Urothelium cell line (cell line): Measurements from ENCODE around the gene RNU6-9.

Experiments
- DNase-seq: peaks from one replicate; pipeline ENCODE4 v3.0.0; 2011; ENCODE audit warnings: low spot score, mixed read lengths
- FAIRE-seq: peaks from 2 replicates; lab custom pipeline; 2011; peaks lifted over from hg19 to GRCh38; lab: Jason Lieb, UNC

RNU6-9 gene

DNA sequence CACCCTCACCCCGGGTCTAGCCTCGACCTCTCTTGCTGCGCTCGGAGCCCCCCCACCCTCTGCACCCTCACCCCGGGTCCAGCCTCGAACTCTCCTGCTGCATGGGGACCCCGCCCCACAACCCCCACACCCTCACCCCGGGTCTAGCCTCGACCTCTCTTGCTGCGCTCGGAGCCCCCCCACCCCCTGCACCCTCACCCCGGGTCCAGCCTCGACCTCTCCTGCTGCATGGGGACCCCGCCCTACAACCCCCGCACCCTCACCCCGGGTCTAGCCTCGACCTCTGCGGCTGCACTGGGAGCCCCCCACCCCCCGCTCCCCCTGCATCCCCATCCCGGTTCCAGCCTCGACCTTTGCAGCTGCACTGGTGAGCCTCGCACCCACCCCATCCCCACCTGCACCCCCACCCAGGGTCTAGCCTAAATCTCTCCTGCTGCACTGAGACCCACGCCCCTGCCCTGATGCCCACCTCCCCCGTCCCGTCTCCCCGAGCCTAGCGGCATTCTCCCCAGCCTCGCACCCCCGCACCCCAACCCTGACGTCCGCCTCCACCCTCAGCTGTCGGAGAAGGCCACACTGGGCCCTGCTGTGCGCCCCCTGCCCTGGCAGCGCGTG lies 32.0 kb upstream of the RNU6-9 start:
- DNase-seq (no peak), FAIRE-seq (no peak)

DNA sequence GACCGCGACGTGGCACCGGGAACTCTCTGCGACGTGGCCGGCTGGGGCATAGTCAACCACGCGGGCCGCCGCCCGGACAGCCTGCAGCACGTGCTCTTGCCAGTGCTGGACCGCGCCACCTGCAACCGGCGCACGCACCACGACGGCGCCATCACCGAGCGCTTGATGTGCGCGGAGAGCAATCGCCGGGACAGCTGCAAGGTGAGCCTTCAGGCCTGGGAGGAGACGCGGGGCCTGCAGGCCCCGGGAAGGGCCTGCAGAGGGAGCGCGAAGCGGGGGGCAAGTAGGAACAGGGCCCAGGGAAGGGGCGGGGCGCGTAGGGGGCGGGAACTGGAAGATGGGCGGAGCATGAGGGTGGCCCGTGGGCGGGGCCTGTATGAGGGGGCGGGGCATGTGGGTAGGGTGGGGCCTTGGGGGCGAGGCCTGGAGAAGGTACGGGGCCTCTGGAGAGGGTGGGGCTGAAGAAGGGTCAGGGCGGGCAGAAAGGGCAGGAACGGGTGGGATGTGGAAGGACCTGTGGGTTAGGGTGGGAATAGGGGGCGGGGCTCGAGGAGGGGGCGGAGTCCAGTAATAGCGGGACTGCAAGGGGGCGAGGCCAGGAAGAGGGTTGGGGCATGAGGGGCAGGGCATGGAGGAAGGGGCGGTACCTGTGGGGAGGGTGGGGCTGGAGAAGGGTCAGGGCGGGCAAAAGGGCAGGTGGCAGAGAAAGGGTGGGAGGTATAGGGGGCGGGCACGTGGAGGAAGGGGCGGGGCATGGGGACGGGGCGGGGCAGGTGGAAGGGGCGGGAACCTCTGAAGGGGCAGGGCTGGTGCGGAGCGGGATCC lies 31.3 kb upstream of the RNU6-9 start:
- DNase-seq: peak; percentile 39
- no peak for FAIRE-seq

- peak; percentile 21 for DNase-seq
- FAIRE-seq: no peak
These were observed 30.5 kb upstream of the RNU6-9 start for GRCh38 chr19:862581-863314.

DNA sequence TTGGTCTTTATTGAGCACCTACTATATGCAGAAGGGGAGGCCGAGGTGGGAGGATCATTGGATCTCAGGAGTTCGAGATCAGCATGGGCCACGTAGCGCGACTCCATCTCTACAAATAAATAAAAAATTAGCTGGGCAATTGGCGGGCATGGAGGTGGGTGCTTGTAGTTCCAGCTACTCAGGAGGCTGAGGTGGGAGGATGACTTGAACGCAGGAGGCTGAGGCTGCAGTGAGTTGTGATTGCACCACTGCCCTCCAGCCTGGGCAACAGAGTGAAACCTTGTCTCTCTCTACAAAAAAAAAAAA lies 30.0 kb upstream of the RNU6-9 start:
- FAIRE-seq: no peak
- DNase-seq: no peak

DNA sequence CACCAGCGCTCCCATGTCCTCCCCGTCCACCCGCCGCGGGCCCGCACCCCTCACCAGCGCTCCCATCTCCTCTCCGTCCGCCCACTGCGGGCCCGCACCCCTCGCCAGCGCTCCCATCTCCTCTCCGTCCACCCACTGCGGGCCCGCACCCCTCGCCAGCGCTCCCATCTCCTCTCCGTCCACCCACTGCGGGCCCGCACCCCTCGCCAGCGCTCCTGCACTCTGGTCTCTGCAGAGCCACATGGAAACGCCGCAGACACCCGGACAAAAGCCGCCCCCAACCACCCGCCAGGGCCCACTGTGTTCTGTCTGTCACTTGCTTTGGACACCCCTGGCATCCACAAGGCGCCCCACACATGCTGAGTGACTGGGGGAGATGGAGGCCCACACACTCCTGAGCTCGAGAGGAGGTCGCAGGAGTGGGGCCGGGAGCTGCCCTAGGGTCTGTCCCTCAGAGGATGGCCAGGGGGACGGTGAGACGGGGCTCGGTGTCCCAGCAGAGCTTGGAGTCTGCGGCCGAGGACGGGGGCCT lies 26.4 kb upstream of the RNU6-9 start:
- DNase-seq (no peak), FAIRE-seq (no peak)

DNA sequence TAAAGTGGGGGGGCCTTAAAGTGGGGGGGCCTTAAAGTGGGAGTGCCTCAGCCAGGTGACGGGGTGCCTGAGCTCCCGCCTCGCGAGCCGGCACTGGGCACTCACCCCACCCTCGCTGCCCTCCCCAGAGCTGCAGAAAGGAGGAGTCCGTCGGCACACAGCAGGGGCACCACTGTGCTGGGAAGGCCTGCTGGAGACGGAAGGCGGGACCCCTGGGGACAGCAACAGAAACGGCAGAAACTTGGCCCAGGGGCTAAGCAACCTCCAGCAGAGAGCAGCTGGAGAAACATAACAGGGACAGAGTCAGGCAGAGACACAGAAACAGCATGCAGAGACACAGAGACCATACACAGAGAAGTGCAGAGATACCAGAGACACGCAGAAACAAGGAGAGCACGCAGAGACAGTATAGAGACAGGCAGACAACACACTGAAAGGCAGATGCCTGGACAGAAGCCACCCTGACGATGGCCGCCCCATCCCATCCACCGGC lies 25.9 kb upstream of the RNU6-9 start:
- DNase-seq: no peak
- no peak for FAIRE-seq

GRCh38 chr19:867855-868457 lies 25.3 kb upstream of the RNU6-9 start:
- DNase-seq (no peak), FAIRE-seq (no peak)

DNA sequence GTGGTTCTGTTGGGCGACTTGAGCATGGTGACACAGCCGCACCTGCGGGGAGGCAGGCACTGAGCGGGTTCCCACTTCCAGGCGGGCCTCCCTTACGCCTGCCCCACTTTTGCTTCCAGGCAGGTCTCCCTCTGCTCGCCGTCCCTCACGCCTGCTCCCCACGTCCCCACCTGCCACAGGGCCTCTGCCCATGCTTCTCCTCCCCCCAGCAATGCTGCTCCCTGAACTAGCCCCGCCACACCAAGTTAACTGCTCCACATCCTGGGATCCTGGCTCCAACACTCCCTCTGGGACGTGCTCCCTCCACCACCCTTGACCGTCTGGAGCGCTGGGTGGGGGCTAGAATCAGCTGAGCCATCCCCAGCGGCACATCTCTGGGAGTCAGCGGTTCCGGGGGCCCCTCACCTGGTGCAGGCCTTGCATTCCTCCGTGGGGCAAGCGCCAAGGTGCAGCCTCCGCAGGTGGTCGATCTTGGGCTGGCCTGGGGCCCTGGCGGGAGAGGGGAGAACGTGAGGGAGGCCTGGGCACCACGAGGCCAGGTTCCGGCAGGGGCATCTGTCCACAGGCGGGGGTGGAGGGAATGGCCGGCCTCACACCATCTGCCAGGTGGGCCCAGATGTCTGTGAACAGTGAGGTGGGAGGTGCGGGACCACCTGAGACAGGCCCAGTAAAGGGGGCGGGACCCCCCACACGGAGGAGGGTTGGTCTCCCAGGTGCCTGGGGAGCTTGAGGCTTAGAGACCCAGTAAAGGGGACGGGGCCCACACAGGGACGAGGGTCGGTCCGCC lies 24.6 kb upstream of the RNU6-9 start:
- DNase-seq: no peak
- FAIRE-seq: no peak

DNA sequence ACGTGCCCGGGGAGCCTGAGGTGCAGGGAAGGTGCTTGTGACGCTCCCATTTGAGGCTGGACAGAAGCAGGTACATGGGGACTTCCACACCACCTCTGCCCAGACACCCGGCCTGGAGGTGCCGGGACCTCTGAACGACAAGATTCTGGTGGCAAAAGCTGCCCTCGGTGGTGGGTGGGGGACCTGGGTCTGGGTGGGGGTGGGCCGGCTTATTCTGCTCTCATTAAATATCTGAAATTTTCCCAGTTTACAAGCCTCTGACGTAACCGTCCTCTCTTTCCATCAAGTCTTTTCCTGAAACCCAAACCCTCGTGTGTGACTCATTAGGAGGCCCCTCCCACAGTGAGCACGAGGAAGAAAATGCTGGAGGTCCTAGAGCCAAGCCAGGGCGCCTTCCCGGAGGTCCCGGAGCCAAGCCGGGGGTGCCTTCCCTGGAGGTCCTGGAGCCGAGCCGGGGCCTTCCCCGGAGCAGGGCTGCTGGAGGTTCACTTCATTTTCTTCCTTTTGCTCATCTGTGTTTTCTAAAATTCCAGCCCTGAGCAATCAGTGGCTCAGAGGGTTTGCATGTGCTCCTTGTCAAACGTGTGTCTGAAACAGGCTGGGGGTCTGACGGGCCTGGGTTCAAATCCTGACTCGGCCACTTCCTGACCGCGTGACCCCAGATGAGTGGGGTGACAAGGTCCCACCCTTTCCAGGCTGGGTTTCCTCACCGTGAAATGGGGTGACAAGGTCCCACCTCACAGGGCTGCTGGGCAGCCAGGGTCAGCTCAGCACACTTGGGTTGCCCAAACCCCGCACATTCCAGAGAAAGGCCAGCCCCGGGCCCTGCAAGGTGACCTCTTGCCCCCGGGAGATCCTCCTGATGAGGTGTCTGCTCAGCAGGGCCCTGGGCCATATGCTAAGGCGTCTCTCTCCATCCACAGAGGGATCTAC lies 23.8 kb upstream of the RNU6-9 start:
- FAIRE-seq: no peak
- DNase-seq: peak; percentile 66

DNA sequence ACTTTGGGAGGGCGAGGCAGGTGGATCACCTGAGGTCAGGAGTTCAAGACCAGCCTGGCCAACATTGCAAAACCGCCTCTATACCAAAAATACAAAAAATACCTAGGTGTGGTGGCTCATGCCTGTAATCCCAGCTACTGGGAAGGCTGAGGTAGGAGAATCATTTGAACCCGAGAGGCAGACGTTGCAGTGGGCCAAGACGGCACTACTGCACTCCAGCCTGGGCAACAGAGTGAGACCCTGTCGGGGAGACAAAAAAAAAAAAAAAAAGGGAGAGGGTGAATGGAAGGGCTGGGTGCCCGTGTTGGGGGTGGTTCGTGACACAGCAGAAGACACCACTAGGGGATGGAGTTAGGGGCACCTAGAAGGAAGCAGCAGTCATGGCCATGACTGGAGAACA lies 23.0 kb upstream of the RNU6-9 start:
- FAIRE-seq (no peak), DNase-seq (no peak)

DNA sequence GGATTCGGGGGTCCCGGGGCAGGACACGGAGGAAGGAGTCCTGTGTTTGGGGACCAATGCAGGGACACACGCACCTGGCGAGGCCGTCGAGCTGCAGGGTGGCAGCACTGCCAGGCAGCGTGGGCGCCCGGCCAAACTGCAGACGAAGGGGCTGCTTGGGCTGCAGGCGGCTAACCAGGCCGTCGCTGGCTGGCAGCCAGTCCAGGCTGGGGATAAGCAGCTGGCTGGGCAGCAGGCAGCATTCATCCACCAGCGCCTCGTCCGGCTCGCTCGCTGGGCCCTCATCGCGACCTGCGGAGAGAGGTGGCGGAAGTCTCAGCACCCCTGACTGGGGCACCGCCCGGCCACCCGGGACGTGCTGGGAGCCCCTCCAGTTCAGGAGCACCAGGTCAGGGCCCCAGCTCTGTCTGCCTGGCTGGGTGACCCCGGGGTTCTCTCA lies 22.3 kb upstream of the RNU6-9 start:
- no peak for FAIRE-seq
- DNase-seq: no peak

DNA sequence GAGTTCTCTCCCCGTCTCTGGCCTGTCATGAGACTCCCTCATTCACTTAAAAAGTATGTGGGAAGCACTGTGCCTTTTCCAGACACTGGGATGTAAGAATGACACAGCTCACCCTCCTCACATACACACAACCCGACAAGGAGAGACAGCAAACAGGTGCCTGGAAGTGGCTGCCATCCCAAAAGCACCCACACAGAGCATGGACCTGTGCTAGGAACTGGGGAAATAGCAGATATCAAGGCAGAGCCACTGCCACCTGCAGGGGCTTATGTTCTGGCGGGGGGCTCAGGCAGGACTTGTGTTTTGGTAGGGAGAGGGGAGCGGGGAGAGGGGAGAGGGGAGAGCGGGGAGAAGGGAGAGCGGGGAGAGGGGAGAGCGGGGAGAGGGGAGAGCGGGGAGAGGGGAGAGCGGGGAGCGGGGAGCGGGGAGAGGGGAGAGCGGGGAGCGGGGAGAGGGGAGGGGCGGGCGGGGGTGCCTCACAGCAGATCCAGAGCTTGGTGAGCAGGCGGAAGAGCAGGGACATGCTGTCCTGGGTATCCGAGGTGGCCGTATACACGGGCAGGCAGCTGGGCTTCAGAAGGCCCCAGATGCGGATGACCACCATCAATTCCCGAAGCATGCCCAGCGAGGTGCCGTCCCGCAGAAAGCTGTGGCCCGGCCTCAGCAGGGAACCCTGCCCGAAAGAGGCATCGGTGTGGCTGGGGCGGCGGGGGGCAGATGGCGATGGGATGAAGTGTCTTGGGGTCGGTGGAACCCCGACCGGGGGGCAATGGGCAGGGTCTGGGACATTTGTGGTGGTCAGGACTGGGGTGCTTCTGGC lies 21.6 kb upstream of the RNU6-9 start:
- DNase-seq (peak; percentile 62), FAIRE-seq (no peak)

- DNase-seq: peak; percentile 59
- FAIRE-seq: no peak
These were observed 20.9 kb upstream of the RNU6-9 start for GRCh38 chr19:872266-872951.

- FAIRE-seq (no peak), DNase-seq (no peak)
These were observed 20.2 kb upstream of the RNU6-9 start for GRCh38 chr19:873084-873483.

GRCh38 chr19:873561-874041 lies 19.7 kb upstream of the RNU6-9 start:
- FAIRE-seq: no peak
- DNase-seq: no peak

GRCh38 chr19:875265-875879 lies 17.9 kb upstream of the RNU6-9 start:
- FAIRE-seq (no peak), DNase-seq (no peak)

DNA sequence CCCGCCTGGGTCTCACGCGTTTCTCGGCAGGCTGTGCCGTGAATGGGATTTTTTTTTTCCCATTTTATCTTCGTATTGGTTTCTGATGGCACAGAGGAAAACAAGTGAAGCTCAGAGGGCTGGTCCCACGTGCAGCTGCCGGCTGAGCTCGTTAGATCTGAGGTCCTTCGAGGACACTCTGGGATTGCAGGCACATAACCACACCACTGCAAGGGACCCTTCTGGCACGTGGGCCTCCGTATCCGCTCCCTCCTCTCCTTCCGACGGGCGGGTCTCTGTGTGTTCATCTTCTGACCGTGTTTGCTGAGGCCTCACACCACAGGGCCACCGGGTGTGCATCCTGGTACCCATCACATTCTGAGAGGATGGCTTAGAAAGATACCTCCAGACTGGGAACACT lies 17.2 kb upstream of the RNU6-9 start:
- DNase-seq (no peak), FAIRE-seq (no peak)
